Subcutaneous adipose tissue (tissue), 4 donors: ENCODE results near the gene C7orf25. TPM values are rescaled to one million over a fixed set of nuclear protein-coding genes. Genes with fewer than 3 reads are reported as not detected.

Experiments used
- total RNA-seq, 4 donors: library from RNA; depleted of rRNA; stranded (reverse); fragments of >200 nt; gene quantifications; one replicate each; pipeline ENCODE4 v1.1.0, GENCODE V29; 2016
- TF ChIP-seq, protein P1 (sequence below): fragments of 450-650 bp; IDR thresholded peaks from one replicate; pipeline ENCODE4 v1.5.1; 2016; ENCODE audit warnings: low read depth, mild to moderate bottlenecking, control low read depth, antibody characterized with exemption, moderate library complexity

C7orf25 gene
- 10 to 100 TPM in 3 of 4 donors, 1 to 10 TPM in 1; 8.8 to 15.1 (median 12.1) TPM for total RNA-seq

DNA sequence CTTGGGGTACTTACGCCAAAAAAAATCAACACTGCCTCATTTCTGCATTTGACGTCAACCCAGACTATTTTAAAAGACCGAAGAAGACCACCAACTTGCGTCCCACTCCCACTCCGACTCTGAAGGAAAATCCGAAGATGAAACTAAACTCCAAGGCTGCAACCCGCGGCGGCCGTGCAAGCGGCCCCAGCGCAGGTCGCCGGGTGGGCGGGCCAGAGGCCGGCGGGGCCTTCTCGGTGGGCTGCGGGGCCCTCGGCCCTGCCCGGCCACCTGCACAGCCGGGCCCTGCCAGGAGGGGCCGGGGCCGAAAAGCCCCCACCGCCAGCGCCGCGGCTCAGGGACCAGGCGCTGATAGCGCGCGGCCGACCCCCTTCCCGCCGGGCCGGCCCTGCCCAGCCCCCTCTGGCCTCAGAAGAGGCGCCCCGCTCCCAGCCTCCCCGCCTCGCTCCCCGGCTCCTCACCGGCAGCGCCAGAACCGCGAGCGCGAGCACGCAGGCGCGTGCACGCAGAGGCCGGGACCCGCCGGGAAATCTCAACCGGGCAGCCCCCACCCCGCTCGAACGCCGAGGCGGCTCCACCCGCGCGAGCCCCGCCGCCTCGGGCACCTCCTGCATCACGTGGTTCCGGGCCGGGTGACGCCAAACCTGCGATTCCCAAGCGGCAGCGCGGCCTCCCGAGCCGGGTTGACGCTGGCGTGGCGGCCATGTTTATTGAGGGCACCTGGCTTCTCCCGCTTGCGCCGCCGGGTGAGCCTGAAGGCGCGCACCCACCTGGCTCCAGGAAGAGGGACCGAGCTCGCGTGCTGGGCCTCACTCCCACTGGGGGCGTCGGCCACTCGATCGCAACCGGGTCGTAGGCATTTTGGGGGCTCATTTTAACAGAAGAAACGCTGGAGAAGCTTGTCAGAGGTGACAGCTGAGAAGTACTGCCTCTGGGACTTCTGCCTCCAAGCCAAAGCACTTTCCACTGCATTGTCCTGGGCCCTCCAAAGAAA is at the start of gene C7orf25:
Gene C7orf25, minus strand, starts transcription at position 617 of the 994 bp plus-strand sequence. CDS start 1,170 bp downstream, outside the sequence.
- TF ChIP-seq, protein P1, sequence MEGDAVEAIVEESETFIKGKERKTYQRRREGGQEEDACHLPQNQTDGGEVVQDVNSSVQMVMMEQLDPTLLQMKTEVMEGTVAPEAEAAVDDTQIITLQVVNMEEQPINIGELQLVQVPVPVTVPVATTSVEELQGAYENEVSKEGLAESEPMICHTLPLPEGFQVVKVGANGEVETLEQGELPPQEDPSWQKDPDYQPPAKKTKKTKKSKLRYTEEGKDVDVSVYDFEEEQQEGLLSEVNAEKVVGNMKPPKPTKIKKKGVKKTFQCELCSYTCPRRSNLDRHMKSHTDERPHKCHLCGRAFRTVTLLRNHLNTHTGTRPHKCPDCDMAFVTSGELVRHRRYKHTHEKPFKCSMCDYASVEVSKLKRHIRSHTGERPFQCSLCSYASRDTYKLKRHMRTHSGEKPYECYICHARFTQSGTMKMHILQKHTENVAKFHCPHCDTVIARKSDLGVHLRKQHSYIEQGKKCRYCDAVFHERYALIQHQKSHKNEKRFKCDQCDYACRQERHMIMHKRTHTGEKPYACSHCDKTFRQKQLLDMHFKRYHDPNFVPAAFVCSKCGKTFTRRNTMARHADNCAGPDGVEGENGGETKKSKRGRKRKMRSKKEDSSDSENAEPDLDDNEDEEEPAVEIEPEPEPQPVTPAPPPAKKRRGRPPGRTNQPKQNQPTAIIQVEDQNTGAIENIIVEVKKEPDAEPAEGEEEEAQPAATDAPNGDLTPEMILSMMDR = no peak

DNA sequence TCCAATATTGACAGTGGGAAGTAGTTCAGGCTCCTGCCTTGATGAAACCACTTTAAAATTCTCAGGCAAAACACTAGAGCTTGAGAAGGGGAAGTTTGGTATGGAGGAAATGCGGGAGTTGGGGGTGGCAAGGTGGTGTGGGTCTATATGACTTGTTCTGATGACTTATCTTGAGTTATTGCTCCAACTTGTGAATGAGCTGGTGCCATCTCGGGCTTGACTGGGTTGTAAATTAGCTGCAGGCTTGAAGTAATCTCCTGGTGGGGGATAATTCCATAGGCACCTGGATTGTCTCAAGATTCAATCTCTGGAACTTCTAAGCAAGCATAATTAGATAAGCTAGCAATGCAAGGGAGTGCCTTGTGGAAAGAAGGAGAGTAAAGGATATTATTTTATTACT is 49.3 kb upstream of the C7orf25 start:
- TF ChIP-seq, protein P1 = no peak

DNA sequence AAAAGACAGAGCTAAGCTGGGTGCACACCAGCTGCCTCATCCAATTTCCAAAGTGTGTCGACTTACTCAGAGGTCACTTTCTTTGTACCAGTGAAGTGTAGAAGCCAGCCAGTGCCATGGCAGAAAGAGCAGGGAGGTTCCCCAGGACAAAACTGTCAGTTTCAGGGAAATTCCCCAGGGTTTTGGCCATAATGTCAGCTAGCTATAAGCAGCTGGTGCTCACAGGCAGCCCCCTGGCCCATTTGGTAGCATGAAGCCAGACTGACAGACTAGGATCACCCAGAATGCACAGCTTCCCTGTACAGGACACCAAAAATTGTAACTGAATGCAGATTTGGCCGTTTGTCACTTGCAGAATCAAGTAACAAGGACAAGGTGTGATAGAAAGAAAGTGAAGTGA is 48.9 kb upstream of the C7orf25 start:
- TF ChIP-seq, protein P1 = no peak

DNA sequence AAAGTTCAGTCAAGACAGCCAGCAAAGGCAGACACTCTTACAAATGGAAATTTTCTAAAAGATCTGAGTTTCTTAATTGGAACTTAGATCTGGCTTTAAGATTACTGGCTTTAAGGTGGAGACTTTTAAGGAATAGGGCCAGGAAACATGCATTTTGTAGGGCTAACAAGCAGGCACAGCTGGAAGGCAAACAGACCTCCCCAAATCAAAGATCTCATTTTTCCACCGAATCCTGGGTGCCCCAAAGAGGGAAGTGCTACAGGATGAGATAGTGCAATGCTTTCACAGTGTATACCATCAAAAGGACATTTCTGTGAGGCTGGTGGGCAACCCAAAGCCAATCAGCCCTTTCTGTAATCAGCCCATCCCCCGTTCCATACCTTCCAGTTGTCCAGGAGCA is 47.7 kb upstream of the C7orf25 start:
- TF ChIP-seq, protein P1 = no peak

DNA sequence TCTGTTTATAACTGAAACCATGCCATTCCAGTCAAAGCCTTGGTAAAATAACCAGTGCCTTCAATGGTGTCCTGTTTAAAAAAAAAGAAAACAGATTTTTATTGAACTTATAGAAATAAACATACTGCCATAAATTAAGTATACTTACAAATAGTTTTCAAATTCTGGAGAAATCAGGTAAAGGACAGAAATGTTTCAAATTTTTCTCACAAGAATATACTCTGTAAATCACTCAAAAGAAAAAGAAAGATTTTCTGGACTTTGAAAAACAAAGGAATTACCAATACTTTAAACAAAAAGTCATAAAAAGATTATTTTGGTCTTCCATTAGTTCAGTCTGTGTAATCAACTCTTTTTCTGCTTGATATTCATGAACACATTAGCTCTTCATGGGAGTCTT is 44.2 kb upstream of the C7orf25 start:
- TF ChIP-seq, protein P1 = no peak

DNA sequence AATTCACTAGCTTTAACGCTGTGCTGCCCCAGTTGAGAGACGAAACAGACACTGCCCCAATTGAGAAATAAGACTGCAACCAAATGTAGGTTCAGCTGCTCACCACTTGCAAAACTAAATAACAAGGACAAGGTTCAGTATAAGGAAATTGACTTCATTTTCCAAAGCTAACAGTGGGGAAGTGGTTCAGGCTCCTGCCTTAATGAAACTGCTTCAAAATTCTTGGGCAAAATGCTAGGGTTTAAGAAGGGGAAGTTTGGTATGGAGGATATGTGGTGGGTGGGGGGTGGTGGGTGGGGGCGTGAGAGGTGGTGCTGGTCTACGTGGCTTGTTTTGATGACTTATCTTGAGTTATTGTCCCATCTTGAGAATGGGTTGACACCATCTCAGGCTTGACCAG is 42.1 kb upstream of the C7orf25 start:
- TF ChIP-seq, protein P1 = no peak

DNA sequence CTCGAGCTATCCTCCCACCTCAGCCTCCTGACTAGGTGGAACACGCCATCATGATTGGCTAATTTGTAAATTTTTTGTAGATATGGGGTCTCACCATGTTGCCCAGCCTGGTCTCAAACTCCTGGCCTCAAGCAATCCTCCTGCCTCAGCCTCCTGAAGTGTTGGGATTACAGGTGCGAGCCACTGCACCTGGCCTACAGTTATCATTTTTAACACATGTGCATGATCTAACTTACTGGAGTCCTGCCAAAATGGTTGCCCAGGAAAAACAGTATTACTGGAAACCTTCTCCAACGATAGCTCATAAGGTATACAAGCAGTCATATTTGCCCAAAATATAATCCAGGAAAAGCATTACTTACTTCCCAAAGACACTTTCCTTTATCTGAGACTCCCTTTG is 40.5 kb upstream of the C7orf25 start:
- TF ChIP-seq, protein P1 = no peak
